CD8-positive, alpha-beta memory T cell (primary cell): ENCODE measurements around the gene RALGDS. TPM values are rescaled to one million over a fixed set of nuclear protein-coding genes. Genes with fewer than 3 reads are reported as not detected.

Experiments
- CTCF ChIA-PET: fragments of 350-600 bp; sonication (Branson Sonifier 250); formaldehyde crosslinking; loops from one replicate; lab custom pipeline; 2021; ENCODE audit warnings: antibody characterized with exemption; lab: Charles Lee
- POLR2A ChIA-PET: fragments of 350-600 bp; sonication (Branson Sonifier 250); formaldehyde crosslinking; loops from one replicate; lab custom pipeline; 2021; ENCODE audit warnings: antibody characterized with exemption; lab: Charles Lee
- DNase-seq, 5 donors: peaks; one replicate each; pipeline versions ENCODE4 v3.0.0 to v3.0.0-alpha.2; 2020 to 2022; ENCODE audit warnings: mixed read lengths in 1 of 5
- H3K27ac ChIP-seq: one replicate; pipeline ENCODE4 v1.7.0; 2013; ENCODE audit warnings: low read depth, mild to moderate bottlenecking, low read length, moderate library complexity
- H3K27me3 ChIP-seq: 2 replicates; pipeline ENCODE4 v1.7.0; 2013; ENCODE audit warnings: low read length, mild to moderate bottlenecking; ENCODE audit not compliant: insufficient read depth, poor library complexity, severe bottlenecking
- H3K36me3 ChIP-seq: 2 replicates; pipeline ENCODE4 v1.7.0; 2013; ENCODE audit warnings: mild to moderate bottlenecking, low read length, moderate library complexity; ENCODE audit not compliant: insufficient read depth
- H3K4me1 ChIP-seq: 2 replicates; pipeline ENCODE4 v1.7.0; 2013; ENCODE audit warnings: mild to moderate bottlenecking, low read length, moderate library complexity; ENCODE audit not compliant: insufficient read depth
- H3K4me3 ChIP-seq: 2 replicates; pipeline ENCODE4 v1.7.0; 2013; ENCODE audit warnings: mild to moderate bottlenecking, low read length
- H3K9me3 ChIP-seq: 2 replicates; pipeline ENCODE4 v1.7.0; 2013; ENCODE audit warnings: mild to moderate bottlenecking, low read length
- H3K27ac Mint-ChIP-seq, 8 donors: one replicate each; pipeline ENCODE4 v1.8.0; 2020 to 2021; ENCODE audit warnings: mixed read lengths in 8 of 8, mild to moderate bottlenecking in 6 of 8, inconsistent platforms in 3 of 8, moderate library complexity in 3 of 8
- H3K27me3 Mint-ChIP-seq, 2 donors: one replicate each; pipeline ENCODE4 v1.8.0; 2020 to 2021; ENCODE audit warnings: mixed read lengths in 2 of 2, mild to moderate bottlenecking in 1 of 2, moderate library complexity in 1 of 2
- H3K36me3 Mint-ChIP-seq, 3 donors: one replicate each; pipeline ENCODE4 v1.8.0; 2020 to 2021; ENCODE audit warnings: mixed read lengths in 3 of 3, inconsistent platforms in 1 of 3, mild to moderate bottlenecking in 1 of 3
- H3K4me1 Mint-ChIP-seq, 3 donors: one replicate each; pipeline ENCODE4 v1.8.0; 2020 to 2021; ENCODE audit warnings: mixed read lengths in 3 of 3, inconsistent platforms in 1 of 3, mild to moderate bottlenecking in 1 of 3
- H3K4me3 Mint-ChIP-seq, 7 donors: one replicate each; pipeline ENCODE4 v1.8.0; 2020 to 2021; ENCODE audit warnings: mixed read lengths in 7 of 7, mild to moderate bottlenecking in 6 of 7, moderate library complexity in 4 of 7, inconsistent platforms in 2 of 7
- H3K9me3 Mint-ChIP-seq, 5 donors: one replicate each; pipeline ENCODE4 v1.8.0; 2020 to 2022; ENCODE audit warnings: mixed read lengths in 5 of 5, mild to moderate bottlenecking in 3 of 5, moderate library complexity in 2 of 5, inconsistent platforms in 1 of 5
- polyA plus RNA-seq: library from polyadenylated mRNA; unstranded; fragments of 300-500 nt; fragmentation: Illumina TruSeq; gene quantifications from one replicate; pipeline ENCODE4 v1.2.3, GENCODE V29; 2021
- total RNA-seq, 2 experiments: library from RNA; stranded (reverse); gene quantifications; one replicate each; pipeline ENCODE4 v1.2.3, GENCODE V29; 2021

RALGDS gene
- total and polyA plus RNA-seq, 3 experiments from 2014 or later = 59.1 to 78.0 (median 67.8) TPM

DNA sequence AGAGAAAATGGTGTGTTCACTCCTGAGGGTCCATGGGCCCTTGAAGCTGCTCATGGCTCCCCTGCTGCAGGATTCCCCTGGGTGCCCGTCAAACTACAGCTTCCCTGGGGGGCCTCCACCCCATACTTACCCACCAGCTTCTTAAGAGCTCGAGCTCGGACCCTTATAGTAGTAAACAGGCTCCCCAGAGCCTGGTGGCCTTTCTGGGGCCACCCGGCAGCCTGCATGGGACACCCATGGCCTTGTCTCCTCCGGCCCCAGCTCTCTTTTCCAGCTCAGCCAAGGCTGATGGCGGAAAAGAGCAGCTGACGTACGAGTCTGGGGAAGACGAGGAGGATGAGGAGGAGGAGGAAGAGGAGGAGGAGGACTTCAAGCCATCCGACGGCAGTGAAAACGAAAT is 63.5 kb downstream of the RALGDS start:
- H3K4me1 Mint-ChIP-seq = peaks cover 20 to 28% (median 23%) of the 10 kb centered on the region in 3 donors
- Histone ChIP-seq H3K4me1 (peaks cover 38% of the 10 kb centered on the region), H3K36me3 (peaks cover 5% of the 10 kb centered on the region), H3K9me3 (no peaks in the 10 kb centered on the region), H3K27ac (no peak overlapping the region), H3K27me3 (no peaks in the 10 kb centered on the region), H3K4me3 (no peak overlapping the region)
- ChIA-PET CTCF (no interaction called here), POLR2A (no interaction called here)
- H3K36me3 Mint-ChIP-seq = peaks cover 4 to 56% (median 12%) of the 10 kb centered on the region in 3 donors
- no peaks in the 10 kb centered on the region for H3K9me3 Mint-ChIP-seq
- H3K27me3 Mint-ChIP-seq = no peaks in the 10 kb centered on the region
- no peak overlapping the region for H3K4me3 Mint-ChIP-seq
- DNase-seq = no peak
- H3K27ac Mint-ChIP-seq = peak overlapping the region in 2 of 8 donors; percentile 42 to 43

DNA sequence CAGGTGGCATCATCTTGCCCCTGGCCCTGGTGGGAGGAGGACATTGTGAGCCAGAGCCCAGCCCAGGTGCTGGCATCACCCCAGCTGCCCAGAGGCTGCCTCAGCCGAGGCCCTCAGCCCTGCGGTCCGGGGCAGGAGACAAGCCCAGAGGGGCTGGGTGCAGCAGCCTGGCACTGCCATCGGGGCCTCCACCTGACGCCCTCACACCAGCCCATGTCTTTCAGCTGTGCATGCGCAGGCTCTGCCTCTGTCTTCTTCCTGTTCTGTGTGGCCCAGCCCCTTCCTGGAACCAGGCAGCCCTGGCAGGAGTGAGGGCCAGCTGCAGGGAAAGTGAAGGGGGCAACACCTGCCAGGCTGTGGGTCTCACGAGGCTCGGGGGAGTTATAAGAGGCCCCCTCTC is 64.0 kb downstream of the RALGDS start:
- H3K4me1 ChIP-seq = peaks cover 38% of the 10 kb centered on the region
- POLR2A ChIA-PET = no interaction called here
- H3K4me3 ChIP-seq = peak overlapping the region; percentile 12
- peak in 1 of 5 donors; percentile 21 for DNase-seq
- H3K27me3 ChIP-seq = no peaks in the 10 kb centered on the region
- peaks cover 20 to 28% (median 23%) of the 10 kb centered on the region in 3 donors for H3K4me1 Mint-ChIP-seq
- H3K27ac Mint-ChIP-seq = no peak overlapping the region
- H3K9me3 Mint-ChIP-seq = no peaks in the 10 kb centered on the region
- no peak overlapping the region for H3K4me3 Mint-ChIP-seq
- CTCF ChIA-PET = interaction anchor here (1.3 kb wide), 1 partner anchor 20 kb away, joined by 3 read pairs; no protein-coding TSS in a partner anchor
- no peaks in the 10 kb centered on the region for H3K27me3 Mint-ChIP-seq
- peaks cover 5% of the 10 kb centered on the region for H3K36me3 ChIP-seq
- no peak overlapping the region for H3K27ac ChIP-seq
- no peaks in the 10 kb centered on the region for H3K9me3 ChIP-seq
- H3K36me3 Mint-ChIP-seq = peaks cover 4 to 61% (median 14%) of the 10 kb centered on the region in 3 donors

DNA sequence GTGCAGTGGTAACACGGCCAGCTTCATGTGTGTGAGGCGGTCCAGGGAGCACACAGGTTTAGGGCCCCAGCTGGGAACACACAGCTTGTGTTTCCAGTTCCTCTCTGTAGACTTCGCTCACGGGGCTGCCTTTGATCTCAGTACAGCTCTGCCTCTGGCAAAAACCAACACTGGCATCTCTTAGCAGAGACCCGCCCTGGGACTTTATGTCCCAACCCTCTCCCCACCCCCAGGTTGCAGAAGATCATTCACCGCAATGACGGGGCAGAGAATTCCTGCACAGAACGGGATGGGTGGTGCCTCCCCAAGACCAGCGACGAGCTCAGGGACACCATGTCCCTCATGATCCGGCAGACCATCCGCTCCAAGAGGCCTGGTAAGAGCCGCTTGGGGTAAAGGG is 64.5 kb downstream of the RALGDS start:
- peaks cover 38% of the 10 kb centered on the region for H3K4me1 ChIP-seq
- DNase-seq = no peak
- Mint-ChIP-seq H3K36me3 (peaks cover 4 to 66% (median 14%) of the 10 kb centered on the region in 3 donors), H3K27me3 (no peaks in the 10 kb centered on the region), H3K4me3 (no peak overlapping the region), H3K4me1 (peaks cover 20 to 28% (median 23%) of the 10 kb centered on the region in 3 donors), H3K27ac (peak overlapping the region in 1 of 8 donors; percentile 23), H3K9me3 (no peaks in the 10 kb centered on the region)
- H3K4me3 ChIP-seq = peak overlapping the region; percentile 12
- ChIA-PET POLR2A (no interaction called here), CTCF (interaction anchor here (1.3 kb wide), 1 partner anchor 20 kb away, joined by 3 read pairs; no protein-coding TSS in a partner anchor)
- H3K27ac ChIP-seq = no peak overlapping the region
- peaks cover 5% of the 10 kb centered on the region for H3K36me3 ChIP-seq
- H3K9me3 ChIP-seq = no peaks in the 10 kb centered on the region
- no peaks in the 10 kb centered on the region for H3K27me3 ChIP-seq

DNA sequence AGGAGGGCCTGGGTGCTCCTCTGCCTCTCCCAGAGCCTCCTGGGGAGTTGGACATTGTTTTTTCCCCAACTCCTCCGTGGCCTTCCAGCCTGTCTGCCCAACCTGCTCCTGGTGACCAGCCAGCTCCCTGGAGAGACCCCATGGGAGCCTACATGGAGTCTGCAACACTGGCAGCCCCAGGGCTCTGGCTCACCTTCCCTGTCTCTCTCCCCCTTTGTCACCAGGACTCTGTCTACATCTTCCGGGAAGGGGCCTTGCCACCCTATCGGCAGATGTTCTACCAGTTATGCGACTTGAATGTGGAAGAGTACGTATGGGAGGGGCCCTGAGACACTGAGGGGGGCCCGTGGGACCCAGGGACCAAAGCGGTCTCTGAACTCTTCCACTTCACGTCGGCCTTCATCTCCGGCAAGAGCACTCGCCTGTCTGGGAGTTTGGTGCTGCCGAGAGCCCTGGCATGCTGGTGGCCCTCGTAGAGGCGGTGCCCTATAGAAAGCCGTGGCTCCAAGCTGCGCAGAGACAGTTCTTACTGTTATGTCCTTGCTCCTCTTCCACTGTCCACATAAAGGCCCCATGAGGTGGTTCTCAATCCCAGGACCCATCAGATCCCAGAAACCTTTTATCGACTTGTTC is 65.1 kb downstream of the RALGDS start:
- no peak for DNase-seq
- H3K27me3 ChIP-seq = no peaks in the 10 kb centered on the region
- no peaks in the 10 kb centered on the region for H3K9me3 Mint-ChIP-seq
- no peaks in the 10 kb centered on the region for H3K9me3 ChIP-seq
- no peak overlapping the region for H3K27ac ChIP-seq
- H3K27me3 Mint-ChIP-seq = no peaks in the 10 kb centered on the region
- peaks cover 38% of the 10 kb centered on the region for H3K4me1 ChIP-seq
- H3K36me3 Mint-ChIP-seq = peaks cover 4 to 72% (median 16%) of the 10 kb centered on the region in 3 donors
- H3K36me3 ChIP-seq = peaks cover 5% of the 10 kb centered on the region
- CTCF ChIA-PET = interaction anchor here (1.3 kb wide), 1 partner anchor 19 kb away, joined by 3 read pairs; no protein-coding TSS in a partner anchor
- H3K4me3 ChIP-seq = no peak overlapping the region
- POLR2A ChIA-PET = no interaction called here
- peak overlapping the region in 1 of 8 donors; percentile 16 for H3K27ac Mint-ChIP-seq
- peaks cover 20 to 28% (median 23%) of the 10 kb centered on the region in 3 donors for H3K4me1 Mint-ChIP-seq
- no peak overlapping the region for H3K4me3 Mint-ChIP-seq

DNA sequence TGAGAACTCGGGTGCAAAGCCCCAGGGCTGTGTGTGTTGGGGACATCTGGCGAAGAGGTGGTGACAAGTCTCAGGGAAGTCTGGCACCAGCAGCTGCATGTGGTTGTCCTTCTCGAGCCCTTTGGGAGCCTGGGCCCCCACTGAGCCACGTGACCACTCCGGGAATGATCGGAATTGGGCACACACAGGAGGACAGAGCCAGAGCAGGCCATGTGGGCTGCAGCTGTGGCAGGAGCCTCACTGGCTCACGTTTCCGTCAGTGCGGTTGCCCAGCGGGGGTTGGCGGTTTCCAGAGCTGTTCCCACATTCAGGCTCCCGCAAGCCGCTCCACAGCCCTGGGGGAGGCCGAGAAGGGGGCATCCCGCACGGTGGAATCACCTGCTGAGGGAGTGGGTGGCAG is 66.1 kb downstream of the RALGDS start:
- no peak overlapping the region for H3K4me3 ChIP-seq
- no peaks in the 10 kb centered on the region for H3K9me3 ChIP-seq
- Mint-ChIP-seq H3K4me3 (no peak overlapping the region), H3K4me1 (peaks cover 18 to 25% (median 18%) of the 10 kb centered on the region in 3 donors), H3K27me3 (no peaks in the 10 kb centered on the region), H3K27ac (no peak overlapping the region), H3K36me3 (peaks cover 4 to 81% (median 17%) of the 10 kb centered on the region in 3 donors), H3K9me3 (no peaks in the 10 kb centered on the region)
- H3K27me3 ChIP-seq = no peaks in the 10 kb centered on the region
- no peak overlapping the region for H3K27ac ChIP-seq
- peaks cover 5% of the 10 kb centered on the region for H3K36me3 ChIP-seq
- CTCF ChIA-PET = no interaction called here
- DNase-seq = no peak
- POLR2A ChIA-PET = no interaction called here
- peaks cover 33% of the 10 kb centered on the region for H3K4me1 ChIP-seq

DNA sequence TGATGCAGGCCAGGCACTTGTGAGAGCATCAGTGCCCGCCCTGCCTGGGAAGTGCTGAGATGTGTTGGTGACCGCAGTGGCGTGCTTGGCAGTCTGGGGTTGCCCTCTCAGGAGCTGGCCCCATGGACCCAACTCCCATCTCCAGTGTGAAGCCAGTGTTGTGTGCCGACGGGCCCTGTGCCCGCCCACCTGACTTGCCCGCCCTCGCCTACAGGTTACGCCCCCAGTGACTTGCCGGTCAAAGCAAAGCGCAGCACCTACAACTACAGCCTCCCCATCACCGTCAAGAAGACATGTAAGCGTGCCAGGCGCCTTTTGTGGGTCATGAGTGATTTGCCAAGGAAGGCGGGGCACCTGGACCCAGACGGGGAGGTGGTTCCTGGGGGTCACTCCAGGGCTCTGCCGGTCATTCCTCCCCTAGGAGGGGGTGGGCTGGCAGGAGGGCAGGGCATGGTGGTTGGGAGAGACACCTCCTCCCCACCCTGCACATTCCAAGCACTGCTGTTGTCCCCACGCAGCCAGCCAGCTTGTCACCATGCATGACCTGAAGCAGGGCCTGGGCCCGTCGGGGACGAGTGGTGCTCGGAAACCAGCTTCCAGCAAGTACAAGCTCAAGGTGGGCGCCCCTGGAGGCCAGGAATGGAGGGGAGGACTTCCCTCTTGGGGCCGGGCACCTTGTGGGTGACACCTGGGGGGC is 66.7 kb downstream of the RALGDS start:
- H3K9me3 ChIP-seq = no peaks in the 10 kb centered on the region
- no peak for DNase-seq
- no peak overlapping the region for H3K27ac ChIP-seq
- peaks cover 12 to 19% (median 13%) of the 10 kb centered on the region in 3 donors for H3K4me1 Mint-ChIP-seq
- no peaks in the 10 kb centered on the region for H3K27me3 ChIP-seq
- peak overlapping the region in 1 of 8 donors; percentile 20 for H3K27ac Mint-ChIP-seq
- peaks cover 27% of the 10 kb centered on the region for H3K4me1 ChIP-seq
- CTCF ChIA-PET = no interaction called here
- peaks cover 5% of the 10 kb centered on the region for H3K36me3 ChIP-seq
- H3K4me3 ChIP-seq = no peak overlapping the region
- no peaks in the 10 kb centered on the region for H3K27me3 Mint-ChIP-seq
- H3K36me3 Mint-ChIP-seq = peaks cover 4 to 87% (median 21%) of the 10 kb centered on the region in 3 donors
- no peaks in the 10 kb centered on the region for H3K9me3 Mint-ChIP-seq
- H3K4me3 Mint-ChIP-seq = no peak overlapping the region
- POLR2A ChIA-PET = no interaction called here

DNA sequence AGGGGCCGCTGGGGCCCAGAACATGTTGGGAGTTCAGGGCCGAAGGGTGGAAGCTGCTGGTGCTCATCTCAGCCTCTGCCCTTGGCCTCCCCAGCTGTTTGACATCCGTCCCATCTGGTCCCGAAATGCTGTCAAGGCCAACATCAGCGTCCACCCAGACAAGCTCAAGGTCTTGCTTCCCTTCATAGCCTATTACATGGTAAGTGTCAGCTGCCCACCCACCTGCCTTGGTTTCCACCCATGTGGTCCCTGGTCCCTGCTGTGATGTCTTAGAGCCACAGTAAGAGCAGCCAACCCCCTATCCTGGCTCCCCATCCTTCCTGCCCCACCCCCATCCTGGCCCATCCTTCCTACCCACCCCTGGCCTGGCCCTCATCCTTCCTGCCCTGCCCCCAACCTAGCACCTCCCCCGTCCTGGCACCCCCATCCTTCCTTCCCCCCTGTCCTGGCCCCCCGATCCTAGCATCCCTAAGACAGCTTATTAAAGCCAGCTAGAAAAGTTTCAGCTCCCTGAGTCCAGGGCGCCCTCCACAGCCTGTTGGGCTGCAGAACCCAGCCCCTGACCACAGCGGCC is 69.0 kb downstream of the RALGDS start:
- Mint-ChIP-seq H3K4me1 (no peaks in the 10 kb centered on the region), H3K9me3 (no peaks in the 10 kb centered on the region), H3K27ac (no peak overlapping the region), H3K36me3 (peaks cover 4 to 79% (median 19%) of the 10 kb centered on the region in 3 donors), H3K27me3 (no peaks in the 10 kb centered on the region), H3K4me3 (no peak overlapping the region)
- H3K9me3 ChIP-seq = no peaks in the 10 kb centered on the region
- H3K4me1 ChIP-seq = peaks cover 5% of the 10 kb centered on the region
- peaks cover 7% of the 10 kb centered on the region for H3K36me3 ChIP-seq
- ChIA-PET CTCF (interaction anchor here (2.4 kb wide), 1 partner anchor 92 kb away, joined by 11 read pairs; no protein-coding TSS in a partner anchor), POLR2A (no interaction called here)
- no peak overlapping the region for H3K27ac ChIP-seq
- DNase-seq = no peak
- H3K4me3 ChIP-seq = no peak overlapping the region
- no peaks in the 10 kb centered on the region for H3K27me3 ChIP-seq
